Liver (tissue), 9 donors: ENCODE measurements around the gene EGFR. TPM values are rescaled to one million over a fixed set of nuclear protein-coding genes. Genes with fewer than 3 reads are reported as not detected.

Source experiments
- DNase-seq: peaks from one replicate; pipeline ENCODE4 v3.0.0-alpha.2; 2017; ENCODE audit warnings: low spot score
- H3K27ac ChIP-seq, 2 donors: one replicate each; pipeline ENCODE4 v1.7.0; 2013; ENCODE audit warnings: inconsistent platforms in 2 of 2, low read length in 2 of 2, control low read depth in 1 of 2, low read depth in 1 of 2, mild to moderate bottlenecking in 1 of 2
- H3K27me3 ChIP-seq, 4 donors: one replicate each; pipeline versions ENCODE4 v1.6.1 to v1.7.0; 2013; ENCODE audit warnings: low read length in 3 of 4, inconsistent platforms in 1 of 4, mild to moderate bottlenecking in 1 of 4, moderate library complexity in 1 of 4; ENCODE audit not compliant: control insufficient read depth in 4 of 4, insufficient read depth in 4 of 4
- H3K36me3 ChIP-seq, 4 donors: one replicate each; pipeline versions ENCODE4 v1.6.1 to v1.7.0; 2013; ENCODE audit warnings: low read length in 3 of 4, mild to moderate bottlenecking in 3 of 4, low read depth in 1 of 4, moderate library complexity in 1 of 4; ENCODE audit not compliant: control insufficient read depth in 4 of 4, insufficient read depth in 3 of 4
- H3K4me1 ChIP-seq, 4 donors: one replicate each; pipeline versions ENCODE4 v1.6.1 to v1.7.0; 2013; ENCODE audit warnings: low read length in 3 of 4, mild to moderate bottlenecking in 3 of 4, moderate library complexity in 1 of 4; ENCODE audit not compliant: control insufficient read depth in 4 of 4, insufficient read depth in 4 of 4
- H3K4me3 ChIP-seq, 3 donors: one replicate each; pipeline versions ENCODE4 v1.6.1 to v1.7.0; 2013; ENCODE audit warnings: low read length in 3 of 3, control low read depth in 1 of 3, low read depth in 1 of 3, mild to moderate bottlenecking in 1 of 3
- H3K9ac ChIP-seq, 2 donors: one replicate each; pipeline ENCODE4 v1.7.0; 2013; ENCODE audit warnings: low read length in 2 of 2, mild to moderate bottlenecking in 2 of 2, moderate library complexity in 2 of 2, control low read depth in 1 of 2, low read depth in 1 of 2
- H3K9me3 ChIP-seq, 4 donors: one replicate each; pipeline versions ENCODE4 v1.6.1 to v1.7.0; 2013; ENCODE audit warnings: low read length in 3 of 4; ENCODE audit not compliant: control insufficient read depth in 4 of 4
- FOXA2 ChIP-seq: IDR thresholded peaks from 2 replicates; pipeline ENCODE4 v1.6.1; 2016; ENCODE audit warnings: antibody characterized with exemption
- GABPA ChIP-seq, 2 donors: IDR thresholded peaks in 1 of 2; conservative IDR thresholded peaks in 1 of 2; 2 replicates each; pipeline ENCODE4 v1.6.1; 2016; ENCODE audit warnings: antibody characterized with exemption in 2 of 2, mild to moderate bottlenecking in 1 of 2, moderate library complexity in 1 of 2
- HNF4A ChIP-seq, 2 donors: conservative IDR thresholded peaks; 2 replicates each; pipeline ENCODE4 v1.6.1; 2016; ENCODE audit warnings: antibody characterized with exemption in 2 of 2, mild to moderate bottlenecking in 2 of 2
- NR2F2 ChIP-seq: IDR thresholded peaks from 2 replicates; pipeline ENCODE4 v1.6.1; 2016; ENCODE audit warnings: antibody characterized with exemption
- RXRA ChIP-seq, 2 donors: IDR thresholded peaks; 2 replicates each; pipeline ENCODE4 v1.6.1; 2017 to 2018; ENCODE audit warnings: antibody characterized with exemption in 2 of 2, mild to moderate bottlenecking in 1 of 2
- SP1 ChIP-seq: IDR thresholded peaks from 2 replicates; pipeline ENCODE4 v1.6.1; 2018; ENCODE audit warnings: antibody characterized with exemption, mild to moderate bottlenecking
- WGBS: extraction: QIAGEN DNeasy Blood & Tissue Kit; methylation state at CpG from one replicate; pipeline ENCODE4 v1.1.7; 2013; 5-methylcytosine and 5-hydroxymethylcytosine counted together
- polyA plus RNA-seq, 2 donors: library from polyadenylated mRNA; stranded (reverse) in 1 of 2; unstranded in 1 of 2; fragments of 200-250 nt in 1 of 2; fragments of >200 nt in 1 of 2; fragmentation: Nextera tagmentation in 1 of 2; extraction: Ambion mirVana in 1 of 2; gene quantifications; one replicate each; pipeline versions ENCODE4 v1.2.1 to v1.2.3, GENCODE V29; 2013 to 2015
- total RNA-seq, 2 donors: library from RNA; depleted of rRNA; stranded (reverse); fragments of >200 nt; gene quantifications; one replicate each; pipeline ENCODE4 v1.2.3, GENCODE V29; 2014
- TF ChIP-seq, protein P1 (sequence below): IDR thresholded peaks from 2 replicates; pipeline ENCODE4 v1.6.1; 2016; ENCODE audit warnings: antibody characterized with exemption, mild to moderate bottlenecking
- TF ChIP-seq, protein P2 (sequence below): IDR thresholded peaks from 2 replicates; pipeline ENCODE4 v1.6.1; 2016; ENCODE audit warnings: antibody characterized with exemption
- TF ChIP-seq, protein P3 (sequence below): IDR thresholded peaks from 2 replicates; pipeline ENCODE4 v1.6.1; 2016; ENCODE audit warnings: antibody characterized with exemption
- TF ChIP-seq, protein P4 (sequence below): IDR thresholded peaks from 2 replicates; pipeline ENCODE4 v1.6.1; 2016; ENCODE audit warnings: antibody characterized with exemption
- donor health status: healthy.
- donor health status: healthy.
- donor health status: healthy.
- donor health status: healthy.
- donor health status: healthy.

Gene EGFR
- total and polyA plus RNA-seq, 4 donors: 22.6 to 37.0 (median 27.7) TPM

DNA sequence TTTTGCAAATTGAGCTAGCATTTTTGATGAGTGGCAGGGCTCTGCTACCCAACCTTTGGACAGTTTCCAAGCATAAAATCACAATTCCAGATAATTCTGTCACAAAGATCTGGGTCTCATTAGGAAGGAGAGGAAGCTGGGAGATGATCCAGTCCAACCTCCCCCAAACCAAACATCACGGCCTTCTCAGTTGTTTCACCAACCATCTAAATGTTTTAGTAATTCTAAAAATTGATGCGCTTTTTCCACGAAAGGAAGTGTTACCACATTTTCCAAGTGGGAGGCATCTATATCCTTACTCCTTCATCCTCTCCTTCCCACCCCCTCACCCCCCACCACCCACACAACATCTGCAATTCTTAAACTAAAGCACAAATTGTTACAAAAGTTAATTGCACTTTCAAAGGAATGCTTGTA is 108.3 kb downstream of the EGFR start:
- no peaks in the 10 kb centered on the region for H3K9me3 ChIP-seq
- peaks cover 0 to 5% (median 3%) of the 10 kb centered on the region in 4 donors for H3K4me1 ChIP-seq
- no peak overlapping the region for H3K4me3 ChIP-seq
- H3K27me3 ChIP-seq: no peaks in the 10 kb centered on the region
- peaks cover 0 to 3% (median 0%) of the 10 kb centered on the region in 4 donors for H3K36me3 ChIP-seq
- no peak overlapping the region for H3K27ac ChIP-seq
- no peak for TF ChIP-seq FOXA2
- no peak for TF ChIP-seq HNF4A (conservative IDR thresholded peaks at IDR 0.05)
- TF ChIP-seq, protein P1, sequence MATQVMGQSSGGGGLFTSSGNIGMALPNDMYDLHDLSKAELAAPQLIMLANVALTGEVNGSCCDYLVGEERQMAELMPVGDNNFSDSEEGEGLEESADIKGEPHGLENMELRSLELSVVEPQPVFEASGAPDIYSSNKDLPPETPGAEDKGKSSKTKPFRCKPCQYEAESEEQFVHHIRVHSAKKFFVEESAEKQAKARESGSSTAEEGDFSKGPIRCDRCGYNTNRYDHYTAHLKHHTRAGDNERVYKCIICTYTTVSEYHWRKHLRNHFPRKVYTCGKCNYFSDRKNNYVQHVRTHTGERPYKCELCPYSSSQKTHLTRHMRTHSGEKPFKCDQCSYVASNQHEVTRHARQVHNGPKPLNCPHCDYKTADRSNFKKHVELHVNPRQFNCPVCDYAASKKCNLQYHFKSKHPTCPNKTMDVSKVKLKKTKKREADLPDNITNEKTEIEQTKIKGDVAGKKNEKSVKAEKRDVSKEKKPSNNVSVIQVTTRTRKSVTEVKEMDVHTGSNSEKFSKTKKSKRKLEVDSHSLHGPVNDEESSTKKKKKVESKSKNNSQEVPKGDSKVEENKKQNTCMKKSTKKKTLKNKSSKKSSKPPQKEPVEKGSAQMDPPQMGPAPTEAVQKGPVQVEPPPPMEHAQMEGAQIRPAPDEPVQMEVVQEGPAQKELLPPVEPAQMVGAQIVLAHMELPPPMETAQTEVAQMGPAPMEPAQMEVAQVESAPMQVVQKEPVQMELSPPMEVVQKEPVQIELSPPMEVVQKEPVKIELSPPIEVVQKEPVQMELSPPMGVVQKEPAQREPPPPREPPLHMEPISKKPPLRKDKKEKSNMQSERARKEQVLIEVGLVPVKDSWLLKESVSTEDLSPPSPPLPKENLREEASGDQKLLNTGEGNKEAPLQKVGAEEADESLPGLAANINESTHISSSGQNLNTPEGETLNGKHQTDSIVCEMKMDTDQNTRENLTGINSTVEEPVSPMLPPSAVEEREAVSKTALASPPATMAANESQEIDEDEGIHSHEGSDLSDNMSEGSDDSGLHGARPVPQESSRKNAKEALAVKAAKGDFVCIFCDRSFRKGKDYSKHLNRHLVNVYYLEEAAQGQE: no peak
- TF ChIP-seq, protein P2, sequence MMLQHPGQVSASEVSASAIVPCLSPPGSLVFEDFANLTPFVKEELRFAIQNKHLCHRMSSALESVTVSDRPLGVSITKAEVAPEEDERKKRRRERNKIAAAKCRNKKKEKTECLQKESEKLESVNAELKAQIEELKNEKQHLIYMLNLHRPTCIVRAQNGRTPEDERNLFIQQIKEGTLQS: no peak
- TF ChIP-seq, protein P3, sequence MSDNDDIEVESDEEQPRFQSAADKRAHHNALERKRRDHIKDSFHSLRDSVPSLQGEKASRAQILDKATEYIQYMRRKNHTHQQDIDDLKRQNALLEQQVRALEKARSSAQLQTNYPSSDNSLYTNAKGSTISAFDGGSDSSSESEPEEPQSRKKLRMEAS: no peak
- TF ChIP-seq RXRA (IDR thresholded peaks at IDR 0.05): no peak
- TF ChIP-seq GABPA (IDR thresholded peaks at IDR 0.05 in 1 of 2, conservative IDR thresholded peaks at IDR 0.05 in 1 of 2): no peak
- no peak for DNase-seq
- H3K9ac ChIP-seq: no peak overlapping the region
- 86% methylated on average over 3 of the region's 3 CpGs for WGBS

- Histone ChIP-seq H3K27me3 (no peaks in the 10 kb centered on the region), H3K9ac (no peak overlapping the region), H3K27ac (peak overlapping the region in 1 of 2 donors; percentile 24), H3K4me1 (peaks cover 0 to 5% (median 3%) of the 10 kb centered on the region in 4 donors), H3K4me3 (no peak overlapping the region), H3K9me3 (no peaks in the 10 kb centered on the region), H3K36me3 (peaks cover 0 to 3% (median 0%) of the 10 kb centered on the region in 4 donors)
- 57% methylated on average over 6 of the region's 6 CpGs for whole genome bisulfite sequencing
- TF ChIP-seq, protein P1: no peak
- no peak for TF ChIP-seq FOXA2
- TF ChIP-seq, protein P4, sequence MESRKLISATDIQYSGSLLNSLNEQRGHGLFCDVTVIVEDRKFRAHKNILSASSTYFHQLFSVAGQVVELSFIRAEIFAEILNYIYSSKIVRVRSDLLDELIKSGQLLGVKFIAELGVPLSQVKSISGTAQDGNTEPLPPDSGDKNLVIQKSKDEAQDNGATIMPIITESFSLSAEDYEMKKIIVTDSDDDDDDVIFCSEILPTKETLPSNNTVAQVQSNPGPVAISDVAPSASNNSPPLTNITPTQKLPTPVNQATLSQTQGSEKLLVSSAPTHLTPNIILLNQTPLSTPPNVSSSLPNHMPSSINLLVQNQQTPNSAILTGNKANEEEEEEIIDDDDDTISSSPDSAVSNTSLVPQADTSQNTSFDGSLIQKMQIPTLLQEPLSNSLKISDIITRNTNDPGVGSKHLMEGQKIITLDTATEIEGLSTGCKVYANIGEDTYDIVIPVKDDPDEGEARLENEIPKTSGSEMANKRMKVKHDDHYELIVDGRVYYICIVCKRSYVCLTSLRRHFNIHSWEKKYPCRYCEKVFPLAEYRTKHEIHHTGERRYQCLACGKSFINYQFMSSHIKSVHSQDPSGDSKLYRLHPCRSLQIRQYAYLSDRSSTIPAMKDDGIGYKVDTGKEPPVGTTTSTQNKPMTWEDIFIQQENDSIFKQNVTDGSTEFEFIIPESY: no peak
- TF ChIP-seq, protein P2: no peak
- no peak for TF ChIP-seq SP1
- no peak for TF ChIP-seq NR2F2
- no peak for DNase-seq
Observed at GRCh38 chr7:55127622-55128081, 108.8 kb downstream of the EGFR start.
